ENCODE results near the gene DPP7. TPM values are rescaled to one million over a fixed set of nuclear protein-coding genes. Genes with fewer than 3 reads are reported as not detected.

DPP7 gene
- total and polyA plus RNA-seq, 2 experiments from 2014 or later, result 19.7 to 26.8 TPM

- TF ChIP-seq ZNF462 (CRISPR knock-in tag; IDR thresholded peaks at IDR 0.05), result no peak
These were observed 43.6 kb downstream of the DPP7 start (continued) for GRCh38 chr9:137070906-137071275.

DNA sequence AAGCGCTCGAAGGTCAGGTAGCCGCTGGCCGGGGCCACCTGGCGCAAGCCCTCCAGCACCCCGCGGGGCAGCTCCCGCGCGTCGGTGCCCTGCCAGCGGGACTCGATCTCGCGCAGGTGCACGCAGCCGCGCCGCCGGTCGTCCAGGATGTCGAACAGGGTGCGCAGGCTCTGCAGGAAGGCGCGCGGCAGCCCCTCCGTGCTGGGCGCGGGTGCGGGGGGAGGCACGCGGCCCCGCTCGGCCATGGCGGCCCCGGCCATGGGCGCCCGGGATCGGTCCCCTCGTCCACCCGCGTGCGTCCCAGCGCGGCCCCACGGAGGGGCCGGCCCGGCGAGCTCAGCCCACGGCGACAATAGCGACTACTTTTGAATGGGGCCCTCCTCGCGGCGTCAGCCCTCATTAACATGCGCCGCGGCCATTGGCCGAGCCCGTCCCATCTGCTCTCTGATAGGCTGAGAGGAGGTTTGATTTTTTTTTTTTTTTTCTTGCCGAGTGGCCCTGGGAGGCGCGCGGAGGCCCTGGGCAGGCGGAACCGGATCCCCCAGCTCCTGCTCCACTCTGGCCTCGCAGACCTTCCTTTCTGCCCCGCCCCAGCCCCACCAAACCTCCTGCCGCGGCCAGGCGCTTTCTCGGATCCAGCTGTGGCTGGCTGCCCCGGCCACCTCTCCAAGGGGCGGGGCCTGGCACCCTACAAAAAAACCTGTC lies 44.2 kb downstream of the DPP7 start, which contains the start of gene SAPCD2:
Gene SAPCD2, minus strand, starts transcription at position 357 of the 705 bp plus-strand sequence. Its CDS starts 97 bp downstream, at position 260.
- DNase-seq (ENCODE audit: low spot score) (peak; percentile 96), ATAC-seq (peak; percentile 82)
- no peaks in the 10 kb centered on the region; the same call in 2 of the 3 replicates for H3K9me3 Mint-ChIP-seq
- 0 out of 2 replicates have a peak within 1 kb of the TSS, but pooled peaks have one; percentile 66 for H3K27ac ChIP-seq (ENCODE audit: low read depth)
- peak within 1 kb of the TSS; percentile 71 for H3K4me3 ChIP-seq
- peak within 1 kb of the TSS; percentile 85 for H3K4me2 ChIP-seq
- H4K20me1 ChIP-seq (replicated peaks; ENCODE audit: insufficient read depth), result peaks cover 11% of the 10 kb centered on the region; the same call in 1 of the 2 replicates
- H3K4me3 Mint-ChIP-seq, result peak within 1 kb of the TSS; percentile 72
- no peaks in the 10 kb centered on the region for H3K9me2 ChIP-seq (ENCODE audit: insufficient read depth)
- H3K4me1 Mint-ChIP-seq, result peaks cover 25% of the 10 kb centered on the region
- TF ChIP-seq NANOG (IDR thresholded peaks at IDR 0.05; ENCODE audit: borderline replicate concordance), result no peak
- TF ChIP-seq ETS1 (IDR thresholded peaks at IDR 0.05), result 0 out of 2 replicates have a peak, but pooled peaks have one; percentile 13
- TF ChIP-seq, protein P1, sequence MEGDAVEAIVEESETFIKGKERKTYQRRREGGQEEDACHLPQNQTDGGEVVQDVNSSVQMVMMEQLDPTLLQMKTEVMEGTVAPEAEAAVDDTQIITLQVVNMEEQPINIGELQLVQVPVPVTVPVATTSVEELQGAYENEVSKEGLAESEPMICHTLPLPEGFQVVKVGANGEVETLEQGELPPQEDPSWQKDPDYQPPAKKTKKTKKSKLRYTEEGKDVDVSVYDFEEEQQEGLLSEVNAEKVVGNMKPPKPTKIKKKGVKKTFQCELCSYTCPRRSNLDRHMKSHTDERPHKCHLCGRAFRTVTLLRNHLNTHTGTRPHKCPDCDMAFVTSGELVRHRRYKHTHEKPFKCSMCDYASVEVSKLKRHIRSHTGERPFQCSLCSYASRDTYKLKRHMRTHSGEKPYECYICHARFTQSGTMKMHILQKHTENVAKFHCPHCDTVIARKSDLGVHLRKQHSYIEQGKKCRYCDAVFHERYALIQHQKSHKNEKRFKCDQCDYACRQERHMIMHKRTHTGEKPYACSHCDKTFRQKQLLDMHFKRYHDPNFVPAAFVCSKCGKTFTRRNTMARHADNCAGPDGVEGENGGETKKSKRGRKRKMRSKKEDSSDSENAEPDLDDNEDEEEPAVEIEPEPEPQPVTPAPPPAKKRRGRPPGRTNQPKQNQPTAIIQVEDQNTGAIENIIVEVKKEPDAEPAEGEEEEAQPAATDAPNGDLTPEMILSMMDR (conservative IDR thresholded peaks at IDR 0.05; ENCODE audit: low read depth in 2 of 2), result no peak
- peak; percentile 67 for TF ChIP-seq POLR2AphosphoS5 (IDR thresholded peaks at IDR 0.05; ENCODE audit: low read depth)
- H3K27me3 Mint-ChIP-seq (ENCODE audit: insufficient read depth, low read depth, poor library complexity), result peaks cover 15% of the 10 kb centered on the region
- peaks cover 19% of the 10 kb centered on the region; the same call in 1 of the 2 replicates for H3F3A ChIP-seq (replicated peaks; ENCODE audit: low read depth)
- no peaks in the 10 kb centered on the region; the same call in 1 of the 3 replicates for H3K36me3 Mint-ChIP-seq (ENCODE audit: low read depth)
- 0 out of 2 replicates have a peak, but pooled peaks cover 8% of the 10 kb centered on the region for H3K27me3 ChIP-seq (ENCODE audit: insufficient read depth)
- H3K79me2 ChIP-seq (replicated peaks; ENCODE audit: insufficient read depth), result peaks cover 10% of the 10 kb centered on the region; the same call in 1 of the 2 replicates
- H3K27ac Mint-ChIP-seq, result no peak within 1 kb of the TSS
- peaks cover 25% of the 10 kb centered on the region for H3K4me1 ChIP-seq (ENCODE audit: insufficient read depth)
- H3K36me3 ChIP-seq (ENCODE audit: insufficient read depth), result no peaks in the 10 kb centered on the region; the same call in 1 of the 2 replicates
- H2AFZ ChIP-seq, result peak within 1 kb of the TSS; percentile 74; the same call in 1 of the 2 replicates
